Sigmoid colon (tissue), 3 donors: ENCODE data around the gene SIK3.

ENCODE experiments used
- POLR2A ChIP-seq, 2 donors: fragments of 450-650 bp; IDR thresholded peaks; one replicate each; pipeline ENCODE4 v1.6.1; 2016; ENCODE audit warnings: antibody characterized with exemption in 2 of 2, mild to moderate bottlenecking in 2 of 2, moderate library complexity in 2 of 2
- TF ChIP-seq, protein P1 (sequence below), 4 experiments: fragments of 450-650 bp in 3 of 4; fragments of 200-600 bp in 1 of 4; IDR thresholded peaks; one replicate each; pipeline ENCODE4 v1.5.1; 2016 to 2019; ENCODE audit warnings: antibody characterized with exemption in 4 of 4, mild to moderate bottlenecking in 3 of 4, moderate library complexity in 2 of 4

DNA sequence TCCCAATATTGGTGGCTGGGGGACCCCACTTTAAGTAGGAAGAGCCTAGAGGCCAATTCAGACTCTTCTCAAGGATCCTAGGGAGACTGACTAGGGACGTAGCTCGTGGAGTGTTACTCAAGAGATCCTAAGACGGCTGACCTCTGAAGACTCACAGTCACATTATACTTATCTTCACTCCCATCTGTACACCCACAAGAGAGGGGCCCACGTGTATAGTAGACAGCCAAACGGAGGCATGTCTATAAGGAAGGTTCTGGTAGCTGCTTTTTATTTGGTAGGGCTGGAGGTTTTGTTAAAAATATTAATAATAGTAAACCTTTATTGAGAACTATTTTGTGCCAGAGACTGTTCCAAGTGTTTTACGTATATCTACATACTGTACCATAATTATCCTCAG, 237.9 kb downstream of the SIK3 start:
- TF ChIP-seq, protein P1, sequence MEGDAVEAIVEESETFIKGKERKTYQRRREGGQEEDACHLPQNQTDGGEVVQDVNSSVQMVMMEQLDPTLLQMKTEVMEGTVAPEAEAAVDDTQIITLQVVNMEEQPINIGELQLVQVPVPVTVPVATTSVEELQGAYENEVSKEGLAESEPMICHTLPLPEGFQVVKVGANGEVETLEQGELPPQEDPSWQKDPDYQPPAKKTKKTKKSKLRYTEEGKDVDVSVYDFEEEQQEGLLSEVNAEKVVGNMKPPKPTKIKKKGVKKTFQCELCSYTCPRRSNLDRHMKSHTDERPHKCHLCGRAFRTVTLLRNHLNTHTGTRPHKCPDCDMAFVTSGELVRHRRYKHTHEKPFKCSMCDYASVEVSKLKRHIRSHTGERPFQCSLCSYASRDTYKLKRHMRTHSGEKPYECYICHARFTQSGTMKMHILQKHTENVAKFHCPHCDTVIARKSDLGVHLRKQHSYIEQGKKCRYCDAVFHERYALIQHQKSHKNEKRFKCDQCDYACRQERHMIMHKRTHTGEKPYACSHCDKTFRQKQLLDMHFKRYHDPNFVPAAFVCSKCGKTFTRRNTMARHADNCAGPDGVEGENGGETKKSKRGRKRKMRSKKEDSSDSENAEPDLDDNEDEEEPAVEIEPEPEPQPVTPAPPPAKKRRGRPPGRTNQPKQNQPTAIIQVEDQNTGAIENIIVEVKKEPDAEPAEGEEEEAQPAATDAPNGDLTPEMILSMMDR (IDR thresholded peaks at IDR 0.05), result no peak
- no peak for TF ChIP-seq POLR2A (IDR thresholded peaks at IDR 0.05)
